GM21723 (cell line): ENCODE results near the gene ZSCAN22.

Experiments used
- ATAC-seq: cut with Tn5 transposase; IDR thresholded peaks from one replicate; pipeline ENCODE4 v1.9.1; 2021; ENCODE audit warnings: mild to moderate bottlenecking, moderate library complexity; ENCODE audit not compliant: unreplicated experiment

Gene ZSCAN22

DNA sequence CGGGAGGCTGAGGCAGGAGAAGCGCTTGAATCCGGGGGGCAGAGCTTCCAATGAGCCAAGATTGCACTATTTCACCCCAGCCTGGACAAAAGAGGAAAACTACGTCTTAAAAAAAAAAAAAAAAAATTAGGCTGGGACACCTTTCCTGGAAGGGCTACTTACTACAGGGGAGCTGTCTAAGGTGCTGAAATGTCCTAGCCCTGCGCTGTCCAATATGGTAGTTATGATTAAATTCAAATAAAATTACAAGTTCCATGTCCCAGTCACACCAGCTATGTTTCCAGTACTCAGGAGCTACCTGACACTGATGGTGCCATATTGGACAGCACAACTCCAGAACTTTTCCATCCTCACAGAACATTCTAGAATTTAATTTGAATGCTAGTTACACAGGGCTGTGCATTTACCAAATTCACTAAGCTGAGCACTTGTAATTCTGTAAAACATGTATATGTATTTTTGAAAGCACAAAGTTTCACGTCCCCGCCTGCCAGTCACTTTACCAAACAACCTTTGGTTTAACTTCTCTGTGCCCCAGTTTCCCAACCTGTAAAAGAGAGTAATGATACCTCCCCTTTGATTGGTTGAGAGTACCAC is 9.2 kb upstream of the ZSCAN22 start:
- no peak for ATAC-seq

DNA sequence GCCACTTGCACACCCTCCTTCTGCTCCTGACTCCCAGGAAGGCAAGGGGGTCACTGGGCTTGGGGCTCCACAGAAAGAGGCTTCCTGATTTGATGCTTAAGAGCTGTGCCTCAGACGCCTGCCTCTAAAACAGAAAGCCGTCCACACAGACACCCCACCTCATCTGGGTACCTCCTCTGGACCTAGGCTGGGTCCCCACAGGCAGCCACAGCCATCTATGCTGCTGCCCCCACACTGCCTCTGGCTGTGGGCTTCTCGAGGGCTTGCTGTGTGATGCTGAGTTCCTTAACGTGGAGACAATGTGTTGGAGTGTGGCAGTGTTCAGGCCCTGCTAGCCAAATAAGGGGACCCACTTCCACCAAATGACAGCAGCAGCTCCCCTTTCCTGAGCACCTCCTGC is 8.5 kb upstream of the ZSCAN22 start:
- no peak for ATAC-seq

DNA sequence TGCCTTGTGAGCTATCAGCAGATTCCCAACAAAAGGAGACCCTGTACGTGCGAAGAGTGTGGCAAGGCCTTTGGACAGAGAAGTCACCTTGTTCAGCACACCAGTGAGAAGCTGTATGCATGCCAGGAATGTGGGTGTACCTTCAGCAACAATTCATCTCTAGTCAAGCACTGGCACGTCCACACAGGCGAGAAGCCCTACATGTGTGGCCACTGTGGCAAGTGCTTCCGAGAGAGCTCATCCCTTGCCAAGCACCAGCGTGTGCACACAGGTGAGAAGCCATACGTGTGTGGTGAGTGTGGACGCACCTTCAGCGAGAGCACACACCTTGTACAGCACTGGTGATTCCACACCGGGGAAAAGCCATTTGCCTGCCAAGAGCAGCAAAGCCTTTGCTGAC is 7.6 kb upstream of the ZSCAN22 start:
- no peak for ATAC-seq

DNA sequence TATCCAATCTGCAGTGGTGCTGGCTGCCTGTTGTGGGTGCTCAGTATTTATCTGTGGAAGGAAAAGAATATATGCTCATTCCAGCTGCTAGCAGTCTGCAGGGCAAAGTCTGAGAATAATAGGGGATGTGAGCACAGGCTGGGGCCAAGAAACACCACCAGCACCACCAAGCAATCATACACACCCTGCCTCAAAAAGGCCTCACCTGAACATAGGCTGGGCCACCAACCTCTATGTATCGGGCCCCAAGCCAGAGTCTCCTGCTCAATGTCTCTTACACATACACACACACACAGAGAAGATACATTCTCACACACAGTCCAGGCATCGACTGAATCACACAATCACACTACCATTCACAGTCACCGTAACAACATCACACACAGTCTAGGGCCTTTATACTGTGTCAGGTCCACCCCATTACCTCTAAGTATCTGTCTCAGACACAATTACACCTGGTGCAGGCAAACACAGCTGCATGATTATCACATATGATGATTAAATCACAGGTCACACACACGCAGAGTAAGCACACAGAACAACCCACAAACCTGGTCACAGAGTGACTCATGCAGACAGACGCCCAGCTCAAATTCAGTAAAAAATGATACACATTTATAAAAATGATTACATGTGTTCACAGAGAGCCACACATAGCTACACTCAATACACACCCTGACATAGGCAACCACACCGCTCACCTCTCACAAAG is 1.3 kb upstream of the ZSCAN22 start:
- no peak for ATAC-seq

DNA sequence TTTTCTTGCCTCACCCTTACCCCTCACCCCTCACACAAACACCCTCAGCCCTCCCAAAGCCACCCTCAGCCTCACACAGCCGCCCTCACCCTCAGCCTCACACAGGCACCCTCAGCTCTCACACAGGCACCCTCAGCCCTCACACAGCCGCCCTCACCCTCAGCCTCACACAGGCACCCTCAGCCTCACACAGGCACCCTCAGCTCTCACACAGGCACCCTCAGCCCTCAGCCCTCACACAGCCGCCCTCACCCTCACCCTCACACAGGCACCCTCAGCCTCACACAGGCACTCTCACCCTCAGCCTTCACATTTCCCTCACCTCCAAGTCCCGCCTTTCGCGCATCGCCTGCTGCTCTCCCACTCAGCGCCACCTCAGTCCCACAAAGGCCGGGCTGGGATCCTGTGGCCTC is 287 bp upstream of the ZSCAN22 start:
- ATAC-seq, result no peak

DNA sequence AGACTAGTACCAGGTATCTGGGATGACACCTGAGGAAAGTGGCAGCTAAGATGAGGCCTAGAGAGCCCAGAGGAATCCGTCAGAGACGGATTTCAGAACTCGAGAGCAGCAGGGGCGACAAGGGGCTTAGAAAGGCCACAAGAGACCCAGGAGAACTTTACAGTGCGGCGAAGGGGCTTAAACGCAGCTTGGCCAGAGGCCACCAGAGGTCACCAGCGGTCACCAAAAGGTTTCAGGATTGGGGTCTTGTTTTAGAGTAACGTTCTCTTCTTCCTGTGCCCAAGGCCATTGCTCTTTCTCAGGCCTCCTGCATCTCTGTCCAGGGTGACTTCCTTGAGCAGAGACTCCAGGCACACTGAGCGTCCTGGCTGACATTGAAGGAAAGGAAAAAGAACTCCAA is 2.2 kb downstream of the ZSCAN22 start:
- no peak for ATAC-seq

DNA sequence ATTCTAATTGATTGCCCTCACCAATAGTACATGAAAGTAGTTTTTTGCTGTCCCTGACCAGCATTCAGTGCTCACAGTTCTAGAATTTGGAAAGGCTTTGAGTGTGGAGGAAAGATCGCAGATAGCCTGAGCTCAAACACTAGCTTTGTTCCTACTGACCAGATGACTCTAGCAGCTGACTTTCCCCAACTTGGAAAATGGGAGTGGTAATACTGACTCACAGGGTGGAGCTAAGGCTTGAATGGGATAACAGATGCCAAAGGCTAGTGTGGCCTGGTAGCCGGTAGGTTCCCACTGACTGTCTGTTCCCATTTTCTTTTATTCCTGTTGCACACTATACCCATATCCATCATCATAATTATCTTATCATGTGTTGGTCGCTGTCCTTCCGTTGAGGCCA is 3.7 kb downstream of the ZSCAN22 start:
- no peak for ATAC-seq

DNA sequence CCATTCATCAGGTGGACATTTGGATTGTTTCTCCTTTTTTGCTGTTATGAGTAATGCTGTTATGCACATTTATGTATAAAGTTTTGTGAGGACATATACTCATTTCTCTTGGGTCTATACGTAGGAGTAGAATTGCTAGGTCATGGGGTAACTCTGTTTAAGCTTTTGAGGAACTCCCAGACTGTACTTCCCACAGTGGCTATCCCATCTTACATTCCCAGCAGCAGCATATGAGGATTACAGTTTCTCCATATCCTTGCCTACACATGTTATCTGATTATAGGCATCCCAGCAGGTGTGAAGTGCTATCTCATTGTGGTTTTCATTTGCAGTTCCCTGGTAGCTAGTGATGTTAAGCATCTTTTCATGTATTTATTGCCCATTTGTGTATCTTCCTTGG is 5.9 kb downstream of the ZSCAN22 start:
- ATAC-seq, result no peak

DNA sequence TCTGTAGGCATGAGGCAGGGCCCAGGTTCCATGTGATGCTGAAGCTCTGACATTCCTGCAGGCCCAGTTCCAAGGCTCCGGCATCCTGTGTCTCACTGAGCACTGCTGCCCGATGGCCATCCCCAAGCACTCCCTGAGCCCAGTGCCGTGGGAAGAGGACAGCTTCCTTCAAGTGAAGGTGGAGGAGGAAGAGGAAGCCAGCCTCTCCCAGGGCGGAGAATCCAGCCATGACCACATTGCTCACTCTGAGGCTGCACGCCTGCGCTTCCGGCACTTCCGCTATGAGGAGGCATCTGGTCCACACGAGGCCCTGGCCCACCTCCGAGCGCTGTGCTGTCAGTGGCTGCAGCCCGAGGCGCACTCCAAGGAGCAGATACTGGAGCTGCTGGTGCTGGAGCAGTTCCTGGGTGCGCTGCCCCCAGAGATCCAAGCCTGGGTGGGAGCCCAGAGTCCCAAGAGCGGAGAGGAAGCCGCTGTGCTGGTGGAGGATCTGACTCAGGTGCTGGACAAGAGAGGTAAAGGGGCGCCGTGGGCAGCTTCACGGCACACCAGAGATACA is 8.0 kb downstream of the ZSCAN22 start:
- no peak for ATAC-seq

DNA sequence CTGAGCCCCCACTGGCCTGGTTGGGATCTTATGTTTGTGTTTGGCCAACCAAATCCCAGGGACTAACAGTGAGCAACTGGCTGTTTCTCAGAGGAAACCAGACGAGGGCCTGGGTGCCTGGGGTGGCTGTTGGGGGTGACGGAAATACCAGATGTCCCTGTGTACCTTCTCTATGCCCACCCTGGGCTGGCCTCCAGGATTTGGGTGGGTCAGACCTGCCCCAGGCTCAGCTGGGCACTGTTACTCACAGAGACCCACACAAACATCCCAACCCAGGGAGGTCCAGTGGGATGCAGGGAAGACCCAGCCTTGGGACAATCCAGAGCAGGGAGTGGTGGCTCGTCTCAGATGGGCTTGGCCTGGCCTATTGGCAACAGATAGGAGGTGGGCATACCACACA is 8.8 kb downstream of the ZSCAN22 start:
- no peak for ATAC-seq

DNA sequence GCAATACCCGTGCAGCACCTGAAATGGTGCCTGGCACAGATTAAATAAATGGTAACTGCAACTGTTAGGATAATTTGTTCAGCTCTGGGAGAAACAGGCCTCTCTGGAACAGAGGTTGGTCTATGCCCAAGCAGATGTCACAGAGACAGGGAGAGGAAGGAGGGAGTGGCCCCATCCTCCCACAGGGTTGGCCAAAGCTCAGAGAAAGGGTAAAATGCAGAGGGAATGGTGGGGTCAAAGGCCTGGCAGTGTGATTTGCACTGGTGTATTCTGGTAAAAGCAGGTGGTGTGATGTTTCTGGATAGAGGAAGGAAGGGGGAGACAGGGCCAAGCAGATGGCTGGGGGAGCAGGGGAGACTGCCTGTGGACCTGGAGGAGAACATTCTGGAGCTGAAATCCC is 9.4 kb downstream of the ZSCAN22 start:
- ATAC-seq, result no peak

DNA sequence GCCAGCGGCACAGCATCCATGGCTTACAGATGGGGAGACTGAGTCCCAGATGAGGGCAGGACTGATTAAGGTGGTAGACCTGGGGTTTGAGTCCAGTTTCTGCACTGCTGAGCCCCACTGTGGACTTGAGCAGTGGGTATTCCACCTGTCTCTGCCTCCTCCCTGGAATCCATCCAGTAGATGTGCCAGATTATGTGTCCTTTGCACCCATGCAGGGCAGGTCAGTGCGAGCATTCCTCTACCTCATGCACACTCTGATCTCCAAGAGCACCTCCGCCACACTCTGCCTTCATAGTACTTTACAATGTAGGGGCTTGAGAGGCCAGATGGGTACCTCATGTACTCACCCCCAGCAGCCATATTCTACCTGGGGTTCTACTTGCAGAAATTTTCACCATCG is 10.0 kb downstream of the ZSCAN22 start:
- no peak for ATAC-seq

DNA sequence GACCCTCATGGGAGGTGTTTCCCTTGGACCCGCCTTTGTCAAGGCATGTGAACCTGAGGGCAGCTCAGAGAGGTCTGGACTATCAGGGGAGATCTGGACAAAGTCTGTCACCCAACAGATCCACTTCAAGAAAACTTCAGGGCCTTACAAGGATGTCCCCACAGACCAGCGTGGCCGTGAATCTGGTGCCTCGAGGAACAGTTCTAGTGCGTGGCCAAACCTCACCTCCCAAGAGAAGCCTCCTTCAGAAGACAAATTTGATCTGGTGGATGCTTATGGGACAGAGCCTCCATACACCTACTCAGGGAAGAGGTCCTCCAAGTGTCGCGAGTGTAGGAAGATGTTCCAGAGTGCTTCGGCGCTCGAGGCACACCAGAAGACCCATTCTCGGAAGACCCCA is 11.5 kb downstream of the ZSCAN22 start:
- no peak for ATAC-seq

DNA sequence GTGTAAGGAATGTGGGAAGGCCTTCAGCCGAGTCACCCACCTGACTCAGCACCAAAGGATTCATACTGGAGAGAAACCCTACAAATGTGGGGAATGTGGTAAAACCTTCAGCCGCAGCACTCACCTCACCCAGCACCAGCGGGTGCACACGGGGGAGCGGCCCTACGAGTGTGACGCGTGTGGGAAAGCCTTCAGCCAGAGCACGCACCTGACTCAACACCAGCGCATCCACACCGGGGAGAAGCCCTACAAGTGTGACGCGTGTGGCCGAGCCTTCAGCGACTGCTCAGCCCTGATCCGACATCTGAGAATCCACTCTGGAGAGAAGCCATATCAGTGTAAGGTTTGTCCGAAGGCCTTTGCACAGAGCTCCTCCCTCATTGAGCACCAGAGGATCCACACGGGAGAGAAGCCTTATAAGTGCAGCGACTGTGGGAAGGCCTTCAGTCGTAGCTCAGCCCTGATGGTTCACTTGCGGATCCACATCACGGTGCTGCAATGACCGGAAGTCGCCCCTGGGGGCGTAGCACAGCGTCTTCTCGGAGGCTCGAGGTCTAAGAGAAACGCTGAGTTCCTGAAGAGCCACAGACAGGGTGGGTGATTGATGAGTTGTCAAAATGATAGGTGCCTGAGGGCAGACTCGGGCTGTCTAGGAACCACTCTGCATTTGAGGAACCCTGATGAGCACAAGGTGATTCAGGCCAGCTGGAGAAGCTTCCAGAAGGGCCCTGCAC is 12.2 kb downstream of the ZSCAN22 start:
- no peak for ATAC-seq

DNA sequence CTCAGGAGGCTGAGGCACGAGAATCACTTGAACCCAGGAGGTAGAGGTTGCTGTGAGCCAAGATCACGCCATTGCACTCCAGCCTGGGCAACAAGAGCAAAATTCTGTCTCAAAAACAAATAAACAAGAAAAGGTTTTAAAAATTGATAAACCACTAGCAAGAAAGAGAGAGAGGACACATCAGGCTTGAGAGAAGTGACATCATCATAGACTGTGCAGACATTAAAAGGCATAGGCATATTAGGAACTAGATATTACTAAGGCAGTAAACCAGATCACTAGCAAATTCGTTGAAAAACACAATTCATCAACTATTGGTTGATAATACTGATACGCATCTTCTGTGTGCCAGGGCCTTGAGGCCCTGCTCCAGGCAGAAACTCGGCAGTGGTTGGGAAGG is 18.8 kb downstream of the ZSCAN22 start:
- no peak for ATAC-seq

DNA sequence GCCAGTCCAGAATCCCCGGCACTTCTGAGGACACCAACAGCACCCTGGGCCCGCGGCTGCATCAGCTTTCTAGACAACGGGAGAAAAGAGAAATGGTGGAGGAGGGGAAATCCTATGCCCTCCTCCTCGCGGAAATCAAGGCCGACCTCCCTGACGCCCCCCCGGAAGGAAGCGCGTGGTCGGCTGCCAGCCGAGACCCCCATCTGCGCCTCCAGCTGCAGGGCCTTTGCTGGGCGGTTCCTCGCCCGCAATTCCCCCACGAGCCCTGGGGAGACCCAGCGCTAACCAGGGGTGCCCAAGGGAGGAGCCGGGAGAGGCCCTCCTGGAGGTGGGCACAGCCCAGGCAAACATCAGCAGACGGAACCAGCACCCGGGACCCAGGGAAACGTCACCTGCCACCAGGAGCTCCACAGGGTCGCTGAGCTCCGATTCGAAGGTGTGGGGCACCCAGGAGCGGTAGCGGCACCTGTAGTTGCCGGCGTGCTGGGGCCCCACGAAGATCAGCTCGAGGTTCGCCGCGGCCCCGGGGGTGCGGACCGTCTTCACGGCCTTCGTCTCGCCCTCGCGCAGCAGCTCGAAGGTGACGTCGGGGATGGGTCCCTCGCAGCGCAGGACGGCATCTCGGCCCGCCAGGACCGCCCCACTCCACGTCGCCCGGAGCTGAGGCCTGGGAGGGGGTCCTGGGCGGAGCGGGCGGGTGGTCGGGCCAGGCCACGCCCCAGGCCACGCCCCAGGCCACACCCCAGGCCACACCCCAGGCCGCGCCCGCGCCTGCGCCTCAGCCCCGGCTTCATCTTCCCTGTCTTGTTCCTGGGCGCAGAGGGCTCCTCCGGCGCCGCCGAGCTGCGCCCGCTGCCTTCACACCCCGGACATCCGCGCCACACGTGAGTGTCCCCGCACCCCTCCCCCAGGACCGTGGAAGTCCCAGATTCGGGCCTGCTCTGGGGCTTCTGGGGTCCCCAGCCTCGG is 20.5 kb downstream of the ZSCAN22 start:
- peak; percentile 88 for ATAC-seq

DNA sequence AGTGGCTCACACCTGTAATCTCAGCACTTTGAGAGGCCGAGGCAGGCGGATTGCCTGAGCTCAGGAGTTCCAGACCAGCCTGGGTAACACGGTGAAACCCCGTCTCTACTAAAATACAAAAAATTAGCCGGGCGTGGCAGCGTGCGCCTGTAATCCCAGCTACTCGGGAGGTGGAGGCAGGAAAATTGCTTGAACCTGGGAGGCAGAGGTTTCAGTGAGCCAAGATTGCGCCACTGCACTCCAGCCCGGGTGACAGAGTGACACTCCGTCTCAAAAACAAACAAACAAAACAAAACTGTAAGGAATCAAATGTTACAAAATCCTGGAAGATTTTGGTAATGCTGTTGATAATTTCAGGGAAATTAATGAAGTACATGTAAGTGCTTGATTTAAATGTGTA is 21.3 kb downstream of the ZSCAN22 start:
- peak; percentile 14 for ATAC-seq

DNA sequence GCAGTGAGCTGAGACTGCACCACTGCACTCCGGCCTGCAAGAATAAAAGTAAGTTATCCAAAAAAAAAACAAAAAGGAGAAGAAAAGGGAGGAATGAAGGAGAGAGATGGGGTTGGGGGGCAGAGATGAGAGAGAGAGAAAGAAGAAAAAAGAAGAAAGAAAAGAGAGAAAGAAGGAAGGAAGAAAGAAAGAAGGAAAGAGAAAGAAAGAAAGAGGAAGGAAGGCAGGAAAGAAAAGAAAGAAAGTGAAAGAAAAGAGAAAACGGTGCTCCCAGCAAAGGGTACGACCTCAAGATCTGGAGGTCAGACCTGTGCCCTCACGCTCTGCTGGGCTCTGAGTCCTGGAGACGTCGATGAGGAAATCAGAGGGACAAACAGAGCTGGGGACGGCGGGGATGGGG is 22.8 kb downstream of the ZSCAN22 start:
- ATAC-seq, result no peak

DNA sequence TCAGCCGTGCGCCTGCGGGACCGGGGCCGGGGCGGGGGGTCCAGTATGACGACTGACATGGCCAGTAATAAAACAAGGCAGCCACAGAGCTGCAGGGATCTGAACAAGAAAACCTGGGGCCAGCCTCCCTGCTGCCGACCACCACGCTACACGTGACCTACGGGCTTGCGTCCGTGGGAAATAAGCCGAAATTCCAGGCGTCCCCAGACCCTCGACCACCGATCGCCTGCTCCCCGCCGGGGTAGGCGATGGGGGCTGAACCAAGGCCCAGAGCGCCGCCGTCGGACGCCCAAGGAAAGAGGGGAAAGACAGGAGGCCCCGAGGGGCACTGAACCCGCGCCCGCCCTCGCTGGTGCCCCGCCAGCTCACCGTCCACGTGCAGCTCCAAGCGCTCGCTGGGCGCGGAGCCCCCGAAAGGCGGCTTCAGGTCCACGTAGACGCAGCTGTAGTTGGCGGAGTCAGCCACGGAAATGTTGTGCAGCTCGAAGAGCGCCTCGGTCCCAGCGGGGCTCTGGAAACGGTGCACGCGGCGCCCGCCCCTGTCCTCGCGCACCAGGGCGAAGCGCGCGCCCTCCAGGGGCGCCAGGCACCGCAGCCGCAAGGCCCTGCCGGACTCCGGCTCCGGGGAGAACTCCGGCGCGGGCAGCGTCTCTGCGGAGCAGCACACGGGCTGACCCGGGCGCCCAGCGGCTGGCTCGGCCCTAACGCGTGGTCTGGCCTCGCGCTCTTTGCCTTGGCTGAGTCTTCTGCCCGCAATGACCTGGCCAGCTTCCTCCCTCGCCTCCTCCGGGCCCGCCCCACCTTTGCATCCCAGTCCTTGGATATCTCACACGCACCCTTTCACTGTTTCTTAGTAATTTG is 23.4 kb downstream of the ZSCAN22 start:
- ATAC-seq, result no peak
